GM12878 (cell line): ENCODE measurements around the gene ADAMTS17. TPM values are rescaled to one million over a fixed set of nuclear protein-coding genes. Genes with fewer than 3 reads are reported as not detected.

ENCODE experiments used
- BHLHE40 ChIP-seq, 2 experiments: fragments of 450-650 bp in 1 of 2; IDR thresholded peaks; 2 replicates each; pipeline ENCODE4 v1.6.1; 2011 to 2017; ENCODE audit warnings: low read depth in 2 of 2, borderline replicate concordance in 1 of 2, improper control_type of control experiment in 1 of 2, low read length in 1 of 2, mild to moderate bottlenecking in 1 of 2
- CBX3 ChIP-seq: fragments of 200-600 bp; sonication (generic); IDR thresholded peaks from 2 replicates; pipeline ENCODE4 v1.6.1; 2016; ENCODE audit warnings: low read depth, borderline replicate concordance
- CEBPZ ChIP-seq: fragments of 150-350 bp; IDR thresholded peaks from 2 replicates; pipeline ENCODE4 v1.6.1; 2016; ENCODE audit warnings: low read depth, low read length
- NR2C2 ChIP-seq: IDR thresholded peaks from 2 replicates; pipeline ENCODE4 v1.6.1; 2011; ENCODE audit warnings: borderline replicate concordance, low read depth; ENCODE audit not compliant: control insufficient read depth, insufficient read length
- RELA ChIP-seq: fragments of 450-650 bp; IDR thresholded peaks from 2 replicates; pipeline ENCODE4 v1.8.0; 2014; ENCODE audit warnings: borderline replicate concordance; ENCODE audit not compliant: partially characterized antibody
- SMC3 ChIP-seq: IDR thresholded peaks from 2 replicates; pipeline ENCODE4 v1.6.1; 2011; ENCODE audit warnings: low read length, improper control_type of control experiment, borderline replicate concordance
- WRNIP1 ChIP-seq: IDR thresholded peaks from 2 replicates; pipeline ENCODE4 v1.6.1; 2011; ENCODE audit warnings: low read depth, low read length, improper control_type of control experiment, borderline replicate concordance
- ZNF592 ChIP-seq: fragments of 450-650 bp; IDR thresholded peaks from 2 replicates; pipeline ENCODE4 v1.6.1; 2017; ENCODE audit warnings: mild to moderate bottlenecking, moderate library complexity
- polyA plus RNA-seq, 11 experiments: library from polyadenylated mRNA; depleted of rRNA in 4 of 11; unstranded in 6 of 11; stranded (reverse) in 5 of 11; fragments of >200 nt; fragmentation: Nextera tagmentation in 4 of 11; fragmentation: Illumina TruSeq in 1 of 11; extraction: Ambion mirVana in 4 of 11; extraction: Trizol in 1 of 11; gene quantifications; 1 replicate in 1 of 11; 2 replicates in 10 of 11; pipeline versions ENCODE4 v1.2.1 to v1.2.3, GENCODE V29; 2011 to 2016; ENCODE audit warnings: inconsistent platforms in 2 of 11, missing spikeins in 2 of 11, low read depth in 1 of 11
- total RNA-seq, 4 experiments: library from RNA; depleted of rRNA in 3 of 4; stranded (reverse); fragments of >200 nt in 3 of 4; fragmentation: Illumina TruSeq in 1 of 4; extraction: Trizol in 1 of 4; gene quantifications; 2 replicates each; pipeline versions ENCODE4 v1.2.1 to v1.2.3, GENCODE V29; 2013 to 2021

The ADAMTS17 gene
- total and polyA plus RNA-seq, 10 of the 15 experiments (the other 5 are each of a cell fraction or from before 2014, with no cell fraction given), result 0.04 to 0.50 (median 0.10) TPM; not detected in 4

- TF ChIP-seq ZNF592, result no peak
- no peak for TF ChIP-seq WRNIP1
- TF ChIP-seq BHLHE40 (IDR thresholded peaks at IDR 0.05; ENCODE audit: borderline replicate concordance in 1 of 2, low read depth in 2 of 2, low read length in 1 of 2), result no peak
- TF ChIP-seq CBX3, result no peak
- no peak for TF ChIP-seq RELA
- no peak for TF ChIP-seq SMC3
- no peak for TF ChIP-seq NR2C2
- TF ChIP-seq CEBPZ, result no peak
Observed at GRCh38 chr15:99976811-99977271, 364.9 kb downstream of the ADAMTS17 start (continued).
